ENCODE measurements around the gene FEN1.

FEN1 gene

GRCh38 chr11:61762223-61762615, 30.5 kb upstream of the FEN1 start:
- Histone ChIP-seq H3K27me3 (ENCODE audit: insufficient read depth, low read depth, severe bottlenecking) (no peaks in the 10 kb centered on the region), H3K4me3 (ENCODE audit: low read depth, low read length) (no peak overlapping the region), H3K9me3 (ENCODE audit: severe bottlenecking) (no peaks in the 10 kb centered on the region), H3K36me3 (no peaks in the 10 kb centered on the region), H3K27ac (no peak overlapping the region; the same call in 1 of the 2 replicates)
- no peak for DNase-seq
- TF ChIP-seq, protein P1, sequence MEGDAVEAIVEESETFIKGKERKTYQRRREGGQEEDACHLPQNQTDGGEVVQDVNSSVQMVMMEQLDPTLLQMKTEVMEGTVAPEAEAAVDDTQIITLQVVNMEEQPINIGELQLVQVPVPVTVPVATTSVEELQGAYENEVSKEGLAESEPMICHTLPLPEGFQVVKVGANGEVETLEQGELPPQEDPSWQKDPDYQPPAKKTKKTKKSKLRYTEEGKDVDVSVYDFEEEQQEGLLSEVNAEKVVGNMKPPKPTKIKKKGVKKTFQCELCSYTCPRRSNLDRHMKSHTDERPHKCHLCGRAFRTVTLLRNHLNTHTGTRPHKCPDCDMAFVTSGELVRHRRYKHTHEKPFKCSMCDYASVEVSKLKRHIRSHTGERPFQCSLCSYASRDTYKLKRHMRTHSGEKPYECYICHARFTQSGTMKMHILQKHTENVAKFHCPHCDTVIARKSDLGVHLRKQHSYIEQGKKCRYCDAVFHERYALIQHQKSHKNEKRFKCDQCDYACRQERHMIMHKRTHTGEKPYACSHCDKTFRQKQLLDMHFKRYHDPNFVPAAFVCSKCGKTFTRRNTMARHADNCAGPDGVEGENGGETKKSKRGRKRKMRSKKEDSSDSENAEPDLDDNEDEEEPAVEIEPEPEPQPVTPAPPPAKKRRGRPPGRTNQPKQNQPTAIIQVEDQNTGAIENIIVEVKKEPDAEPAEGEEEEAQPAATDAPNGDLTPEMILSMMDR (IDR thresholded peaks at IDR 0.05; ENCODE audit: low read depth, low read length) = no peak

DNA sequence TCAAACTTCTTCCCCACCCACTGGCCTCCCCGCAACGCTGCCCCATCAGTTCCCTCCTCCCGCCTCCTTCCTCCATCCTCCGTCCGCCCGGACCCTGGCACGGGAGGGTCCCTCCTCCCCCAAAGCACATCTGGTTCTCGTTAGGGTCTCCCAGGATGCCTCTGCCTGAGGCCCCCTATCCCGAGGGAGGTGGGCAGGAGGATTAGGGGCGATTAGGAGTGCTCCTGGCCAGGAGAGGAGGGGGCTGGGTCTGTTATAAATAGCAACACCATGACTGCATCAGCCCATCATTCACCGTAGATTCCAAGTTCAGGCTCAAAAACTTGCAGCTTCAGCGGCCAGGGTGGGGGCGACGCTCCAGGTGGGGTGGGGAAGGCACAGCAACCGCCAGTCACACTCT, 29.9 kb upstream of the FEN1 start:
- Histone ChIP-seq H3K36me3 (no peaks in the 10 kb centered on the region), H3K9me3 (ENCODE audit: severe bottlenecking) (no peaks in the 10 kb centered on the region), H3K4me3 (ENCODE audit: low read depth, low read length) (no peak overlapping the region), H3K27me3 (ENCODE audit: insufficient read depth, low read depth, severe bottlenecking) (no peaks in the 10 kb centered on the region), H3K27ac (no peak overlapping the region; the same call in none of the 2 replicates)
- TF ChIP-seq, protein P1 (IDR thresholded peaks at IDR 0.05; ENCODE audit: low read depth, low read length) = no peak
- DNase-seq = peak; percentile 31

DNA sequence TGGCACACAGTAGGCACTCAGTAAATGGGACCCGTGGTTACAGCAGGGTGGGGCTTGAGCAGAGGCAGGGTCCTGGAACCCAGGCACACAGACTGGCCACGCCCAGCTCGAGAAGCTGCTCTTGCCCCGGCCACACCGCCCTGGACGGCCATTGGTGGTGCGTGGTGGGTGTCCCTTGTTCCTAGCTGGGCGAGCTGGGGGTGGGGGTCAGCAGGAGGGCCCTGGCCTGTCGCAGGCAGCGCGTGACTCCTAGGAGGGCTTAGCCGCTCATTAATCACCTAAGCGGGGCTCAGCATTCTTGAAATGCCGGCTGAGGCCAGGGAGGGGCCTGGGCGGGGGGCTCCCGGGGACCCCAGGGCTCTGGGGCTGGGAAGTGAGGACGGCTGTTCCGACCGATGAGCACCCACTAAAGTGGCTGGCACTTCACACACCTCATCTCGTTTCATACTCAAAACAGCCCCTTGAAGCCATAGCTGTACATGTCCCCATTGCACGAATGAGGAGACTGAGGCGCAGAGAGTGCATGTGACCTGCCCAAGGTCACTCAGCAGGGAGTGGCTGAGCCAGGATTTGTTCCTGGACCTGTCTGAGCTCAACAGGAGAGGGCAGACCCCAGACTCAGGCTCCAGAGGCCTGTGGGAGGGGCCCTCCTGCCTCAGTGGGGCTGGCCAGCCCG, 28.6 kb upstream of the FEN1 start:
- no peak overlapping the region for H3K4me3 ChIP-seq (ENCODE audit: low read depth, low read length)
- no peaks in the 10 kb centered on the region for H3K36me3 ChIP-seq
- TF ChIP-seq, protein P1 (IDR thresholded peaks at IDR 0.05; ENCODE audit: low read depth, low read length) = no peak
- no peak for DNase-seq
- H3K27me3 ChIP-seq (ENCODE audit: insufficient read depth, low read depth, severe bottlenecking) = no peaks in the 10 kb centered on the region
- H3K27ac ChIP-seq = no peak overlapping the region
- no peaks in the 10 kb centered on the region for H3K9me3 ChIP-seq (ENCODE audit: severe bottlenecking)

GRCh38 chr11:61764606-61765260, 28.0 kb upstream of the FEN1 start:
- TF ChIP-seq, protein P1 (IDR thresholded peaks at IDR 0.05; ENCODE audit: low read depth, low read length) = peak; percentile 50
- no peaks in the 10 kb centered on the region for H3K9me3 ChIP-seq (ENCODE audit: severe bottlenecking)
- H3K27me3 ChIP-seq (ENCODE audit: insufficient read depth, low read depth, severe bottlenecking) = no peaks in the 10 kb centered on the region
- no peak overlapping the region for H3K4me3 ChIP-seq (ENCODE audit: low read depth, low read length)
- peak; percentile 39 for DNase-seq
- no peaks in the 10 kb centered on the region for H3K36me3 ChIP-seq
- peak overlapping the region; percentile 18; the same call in 1 of the 2 replicates for H3K27ac ChIP-seq

DNA sequence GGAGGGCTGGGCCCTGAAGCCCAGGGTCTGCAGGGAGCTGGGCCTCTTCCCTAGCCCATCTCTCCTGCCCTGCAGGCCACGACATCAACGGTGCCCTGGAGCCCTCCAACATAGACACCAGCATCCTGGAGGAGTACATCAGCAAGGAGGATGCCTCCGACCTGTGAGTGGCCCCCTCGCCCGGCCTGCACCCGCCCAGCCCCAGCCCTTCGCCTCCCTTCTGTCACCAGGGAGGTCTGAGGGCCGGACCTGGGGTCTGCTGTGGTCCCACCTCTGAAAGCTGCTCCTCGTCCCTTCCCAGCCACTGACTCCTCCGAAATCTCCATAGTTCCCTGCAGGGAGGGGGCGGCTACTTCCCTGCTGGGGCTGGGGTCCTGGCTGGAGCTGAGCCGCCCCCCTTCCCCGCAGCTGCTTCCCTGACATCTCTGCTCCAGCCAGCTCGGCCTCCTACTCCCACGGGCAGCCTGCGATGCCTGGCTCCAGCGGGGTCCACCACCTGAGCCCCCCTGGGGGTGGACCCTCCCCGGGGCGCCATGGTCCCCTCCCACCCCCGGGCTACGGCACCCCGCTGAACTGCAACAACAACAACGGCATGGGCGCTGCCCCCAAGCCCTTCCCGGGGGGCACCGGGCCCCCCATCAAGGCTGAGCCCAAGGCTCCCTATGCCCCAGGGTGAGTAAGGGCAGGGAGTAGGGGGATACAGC, 27.0 kb upstream of the FEN1 start:
- TF ChIP-seq, protein P1 (IDR thresholded peaks at IDR 0.05; ENCODE audit: low read depth, low read length) = no peak
- Histone ChIP-seq H3K36me3 (no peaks in the 10 kb centered on the region), H3K27me3 (ENCODE audit: insufficient read depth, low read depth, severe bottlenecking) (no peaks in the 10 kb centered on the region), H3K9me3 (ENCODE audit: severe bottlenecking) (no peaks in the 10 kb centered on the region), H3K4me3 (ENCODE audit: low read depth, low read length) (no peak overlapping the region), H3K27ac (no peak overlapping the region)
- no peak for DNase-seq

Data from WERI-Rb-1 (cell line).